Esophagus mucosa (tissue), 1 donor: ENCODE data around the gene VASH1. TPM values are rescaled to one million over a fixed set of nuclear protein-coding genes. Genes with fewer than 3 reads are reported as not detected.

Experiments
- ATAC-seq: fragments of 200-7000 bp; cut with Tn5 transposase; one replicate; pipeline ENCODE4 v1.9.1; 2020
- total RNA-seq: library from RNA; stranded (reverse); gene quantifications from one replicate; pipeline ENCODE4 v1.2.4, GENCODE V29; 2023
- donor health status: DM: yes; HTN: yes; CAD: no.

The VASH1 gene
- total RNA-seq, 1 donor from 2014 or later = 1.4 TPM

DNA sequence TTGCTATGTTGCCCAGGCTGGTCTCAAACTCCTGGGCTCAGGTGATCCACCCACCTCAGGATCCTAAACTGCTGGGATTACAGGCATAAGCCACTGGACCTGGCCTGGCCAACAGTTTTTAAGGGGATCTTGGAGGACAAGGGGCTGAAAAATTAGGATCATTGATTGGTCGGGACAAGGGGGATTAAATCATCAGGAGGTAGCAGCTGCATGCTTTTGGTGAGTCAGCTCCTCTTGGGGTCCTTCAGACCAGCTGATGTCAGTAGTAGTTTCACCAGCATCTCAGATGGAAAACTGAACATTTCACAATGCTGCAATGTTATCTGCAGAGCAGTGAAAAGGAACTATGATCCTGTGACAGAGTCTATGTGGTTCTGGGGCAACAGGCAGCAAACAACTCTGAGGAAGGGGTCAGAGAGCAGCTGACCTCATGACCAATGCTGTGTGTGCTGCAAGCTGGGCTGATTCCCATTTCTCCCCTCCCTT is 71.3 kb downstream of the VASH1 start:
- ATAC-seq = no peak

Other genes starting within 250 kb of the VASH1 start
- gene ANGEL1, start 51.4 kb downstream of the VASH1 start, total RNA-seq = 9.3 TPM
- not detected for gene LRRC74A, start 64.9 kb downstream of the VASH1 start, total RNA-seq